Sigmoid colon (tissue), 7 donors: ENCODE results near the gene TAP2. TPM values are rescaled to one million over a fixed set of nuclear protein-coding genes. Genes with fewer than 3 reads are reported as not detected.

Source experiments
- DNase-seq: peaks from one replicate; pipeline ENCODE4 v3.0.0-alpha.2; 2019
- H3K27ac ChIP-seq, 4 donors: fragments of 200-600 bp; sonication (generic); one replicate each; pipeline ENCODE4 v1.5.1; 2016 to 2019; ENCODE audit warnings: mild to moderate bottlenecking in 1 of 4
- H3K27me3 ChIP-seq, 3 donors: fragments of 200-600 bp; sonication (generic); one replicate each; pipeline ENCODE4 v1.5.1; 2019; ENCODE audit warnings: mild to moderate bottlenecking in 1 of 3
- H3K36me3 ChIP-seq, 4 donors: fragments of 200-600 bp; sonication (generic); one replicate each; pipeline ENCODE4 v1.5.1; 2016 to 2019
- H3K4me1 ChIP-seq, 4 donors: fragments of 200-600 bp; sonication (generic); one replicate each; pipeline ENCODE4 v1.5.1; 2017 to 2019
- H3K4me3 ChIP-seq, 4 donors: fragments of 200-600 bp; sonication (generic); one replicate each; pipeline ENCODE4 v1.5.1; 2017 to 2019; ENCODE audit warnings: mild to moderate bottlenecking in 2 of 4, moderate library complexity in 1 of 4
- H3K9me3 ChIP-seq, 4 donors: fragments of 200-600 bp in 3 of 4; sonication (generic) in 3 of 4; one replicate each; pipeline versions ENCODE4 v1.5.1 to v1.6.1; 2013 to 2019
- EP300 ChIP-seq, 4 donors: sonication (generic); formaldehyde crosslinking; IDR thresholded peaks; one replicate each; pipeline ENCODE4 v1.6.1; 2017; ENCODE audit warnings: antibody characterized with exemption in 4 of 4
- POLR2A ChIP-seq, 2 donors: fragments of 450-650 bp; IDR thresholded peaks; one replicate each; pipeline ENCODE4 v1.6.1; 2016; ENCODE audit warnings: antibody characterized with exemption in 2 of 2, mild to moderate bottlenecking in 2 of 2, moderate library complexity in 2 of 2
- POLR2AphosphoS5 ChIP-seq, 4 donors: sonication (generic); formaldehyde crosslinking; IDR thresholded peaks; one replicate each; pipeline ENCODE4 v1.6.1; 2017; ENCODE audit warnings: antibody characterized with exemption in 4 of 4
- WGBS, 2 donors: extraction: QIAGEN DNeasy Blood & Tissue Kit; methylation state at CpG; one replicate each; pipeline ENCODE4 v1.1.7; 2013; 5-methylcytosine and 5-hydroxymethylcytosine counted together
- intact Hi-C: fragments of 100-400 bp; cut with DNase I; formaldehyde crosslinking; loops from one replicate; pipeline ENCODE4 v1.15.1; 2023
- polyA plus RNA-seq, 3 donors: library from polyadenylated mRNA; stranded (reverse); fragments of 200-250 nt; gene quantifications; one replicate each; pipeline ENCODE4 v1.2.3, GENCODE V29; 2013
- total RNA-seq, 4 donors: library from RNA; depleted of rRNA; stranded (reverse); fragments of >200 nt; gene quantifications; one replicate each; pipeline ENCODE4 v1.1.0, GENCODE V29; 2016
- TF ChIP-seq, protein P1 (sequence below), 4 experiments: fragments of 450-650 bp in 3 of 4; fragments of 200-600 bp in 1 of 4; IDR thresholded peaks; one replicate each; pipeline ENCODE4 v1.5.1; 2016 to 2019; ENCODE audit warnings: antibody characterized with exemption in 4 of 4, mild to moderate bottlenecking in 3 of 4, moderate library complexity in 2 of 4
- donor health status: healthy with polysubstance abuse.
- donor health status: Bipolar disorder and iron deficiency.
- donor health status: healthy.

The TAP2 gene
- total and polyA plus RNA-seq, 7 donors, result 2.4 to 54.5 (median 6.1) TPM

DNA sequence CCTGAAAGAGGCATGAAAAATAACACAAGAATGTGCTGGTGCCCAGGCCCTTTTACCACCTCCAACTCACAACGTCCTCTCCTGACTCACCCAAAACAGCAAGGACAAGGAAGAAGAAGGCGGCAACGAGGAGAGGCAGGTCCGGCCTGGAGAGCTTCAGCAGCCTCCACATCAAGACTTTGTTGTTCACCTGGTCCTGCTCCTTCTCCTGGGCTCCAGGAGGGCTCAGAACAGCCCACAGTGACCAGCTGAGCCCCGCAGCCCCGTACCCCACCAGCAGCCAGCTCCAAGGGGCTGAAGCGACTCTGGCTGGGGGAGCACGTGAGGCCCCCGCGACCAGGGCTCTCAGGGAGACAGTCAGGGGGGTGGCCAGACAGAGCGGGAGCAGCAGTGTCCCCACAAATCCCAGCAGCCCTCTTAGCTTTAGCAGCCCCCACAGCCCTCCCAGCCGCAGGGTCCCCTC lies 857 bp downstream of the TAP2 start:
- TF ChIP-seq, protein P1, sequence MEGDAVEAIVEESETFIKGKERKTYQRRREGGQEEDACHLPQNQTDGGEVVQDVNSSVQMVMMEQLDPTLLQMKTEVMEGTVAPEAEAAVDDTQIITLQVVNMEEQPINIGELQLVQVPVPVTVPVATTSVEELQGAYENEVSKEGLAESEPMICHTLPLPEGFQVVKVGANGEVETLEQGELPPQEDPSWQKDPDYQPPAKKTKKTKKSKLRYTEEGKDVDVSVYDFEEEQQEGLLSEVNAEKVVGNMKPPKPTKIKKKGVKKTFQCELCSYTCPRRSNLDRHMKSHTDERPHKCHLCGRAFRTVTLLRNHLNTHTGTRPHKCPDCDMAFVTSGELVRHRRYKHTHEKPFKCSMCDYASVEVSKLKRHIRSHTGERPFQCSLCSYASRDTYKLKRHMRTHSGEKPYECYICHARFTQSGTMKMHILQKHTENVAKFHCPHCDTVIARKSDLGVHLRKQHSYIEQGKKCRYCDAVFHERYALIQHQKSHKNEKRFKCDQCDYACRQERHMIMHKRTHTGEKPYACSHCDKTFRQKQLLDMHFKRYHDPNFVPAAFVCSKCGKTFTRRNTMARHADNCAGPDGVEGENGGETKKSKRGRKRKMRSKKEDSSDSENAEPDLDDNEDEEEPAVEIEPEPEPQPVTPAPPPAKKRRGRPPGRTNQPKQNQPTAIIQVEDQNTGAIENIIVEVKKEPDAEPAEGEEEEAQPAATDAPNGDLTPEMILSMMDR (IDR thresholded peaks at IDR 0.05), result no peak
- no peak for TF ChIP-seq POLR2AphosphoS5 (IDR thresholded peaks at IDR 0.05)
- no peak for TF ChIP-seq POLR2A (IDR thresholded peaks at IDR 0.05)
- no peak for TF ChIP-seq EP300 (IDR thresholded peaks at IDR 0.05)
- DNase-seq, result no peak
- no peaks in the 10 kb centered on the region for H3K27me3 ChIP-seq
- H3K4me3 ChIP-seq, result peak overlapping the region; percentile 56 to 81 (median 64)
- intact Hi-C loops, result loop anchor here (1.0 kb wide), 2 partner anchors 16 to 31 kb away; partner anchors contain the start of gene TAP1
- no peaks in the 10 kb centered on the region for H3K9me3 ChIP-seq
- H3K36me3 ChIP-seq, result peaks cover 0 to 43% (median 4%) of the 10 kb centered on the region in 4 donors
- 31 to 37% methylated on average over 12 of the region's 12 CpGs for WGBS, 2 donors
- H3K4me1 ChIP-seq, result peaks cover 0 to 20% (median 15%) of the 10 kb centered on the region in 4 donors
- peak overlapping the region; percentile 84 to 97 (median 90) for H3K27ac ChIP-seq

DNA sequence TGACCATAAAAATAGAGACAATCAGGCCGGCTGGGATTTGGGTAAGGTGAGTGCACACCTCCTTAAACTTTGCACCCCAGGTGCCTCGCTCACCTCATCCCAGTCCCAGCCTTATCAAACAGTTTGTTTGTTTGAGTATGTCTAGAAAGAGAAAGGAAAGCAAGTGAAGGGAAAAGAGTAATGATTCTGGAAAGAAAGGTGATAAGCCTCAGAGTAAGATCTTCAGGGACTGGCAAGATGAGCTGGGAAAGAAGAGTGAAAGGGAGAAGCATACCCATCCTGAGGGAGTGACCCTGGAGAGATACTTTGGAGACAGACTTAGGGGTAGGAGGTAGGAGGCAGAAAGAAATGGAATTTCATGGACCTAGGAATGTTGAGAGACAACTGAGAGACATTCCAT lies 1.7 kb downstream of the TAP2 start:
- peaks cover 0 to 13% (median 10%) of the 10 kb centered on the region in 4 donors for H3K4me1 ChIP-seq
- intact Hi-C loops, result no loop called here
- H3K36me3 ChIP-seq, result peaks cover 0 to 42% (median 6%) of the 10 kb centered on the region in 4 donors
- no peak overlapping the region for H3K4me3 ChIP-seq
- WGBS, 2 donors, result 55 to 80% methylated on average over 2 of the region's 2 CpGs
- H3K9me3 ChIP-seq, result no peaks in the 10 kb centered on the region
- no peak for TF ChIP-seq POLR2A (IDR thresholded peaks at IDR 0.05)
- TF ChIP-seq, protein P1 (IDR thresholded peaks at IDR 0.05), result no peak
- H3K27me3 ChIP-seq, result no peaks in the 10 kb centered on the region
- H3K27ac ChIP-seq, result peak overlapping the region in 1 of 4 donors; percentile 91
- no peak for DNase-seq

DNA sequence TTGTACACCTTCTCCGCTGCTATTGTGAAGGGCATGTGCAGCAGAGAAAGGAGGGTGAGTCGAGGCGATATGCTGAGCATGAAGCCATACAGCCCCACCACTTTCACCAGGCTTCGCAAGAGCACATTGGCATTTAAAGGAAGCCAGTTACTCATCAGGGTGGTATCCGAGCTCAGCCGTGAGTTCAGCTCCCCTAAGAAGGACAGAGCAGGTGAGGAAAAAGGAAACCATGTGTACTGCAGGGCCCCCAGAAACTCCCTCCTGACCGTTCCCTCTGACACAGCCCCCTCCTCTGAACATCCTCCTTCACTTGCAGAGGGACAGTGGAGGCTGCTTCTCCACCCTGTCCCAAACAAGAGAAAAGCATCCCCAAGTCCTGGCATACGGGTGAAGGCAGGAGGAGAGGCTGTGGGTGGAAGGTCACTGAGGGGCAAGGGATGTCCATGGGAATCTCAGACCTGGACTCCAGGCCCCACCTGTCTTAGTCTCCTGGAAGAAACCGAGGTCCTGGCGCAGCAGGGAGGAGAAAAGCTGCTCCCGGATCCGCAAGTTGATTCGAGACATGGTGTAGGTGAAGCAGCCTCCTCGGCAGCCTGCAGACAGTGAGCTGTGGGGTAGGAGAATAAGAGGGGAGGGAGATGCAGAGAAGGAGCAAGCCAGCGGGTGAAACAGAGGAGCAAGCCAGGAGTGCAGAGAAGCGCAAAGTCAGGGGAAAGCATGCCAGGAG lies 3.2 kb downstream of the TAP2 start:
- no peak overlapping the region for H3K27ac ChIP-seq
- H3K4me1 ChIP-seq, result peaks cover 0 to 12% (median 10%) of the 10 kb centered on the region in 4 donors
- no peaks in the 10 kb centered on the region for H3K27me3 ChIP-seq
- no peak overlapping the region for H3K4me3 ChIP-seq
- WGBS, 2 donors, result 96 to 97% methylated on average over 16 of the region's 16 CpGs
- no peaks in the 10 kb centered on the region for H3K9me3 ChIP-seq
- TF ChIP-seq, protein P1 (IDR thresholded peaks at IDR 0.05), result no peak
- TF ChIP-seq EP300 (IDR thresholded peaks at IDR 0.05) (no peak), POLR2AphosphoS5 (IDR thresholded peaks at IDR 0.05) (no peak), POLR2A (IDR thresholded peaks at IDR 0.05) (no peak)
- intact Hi-C loops, result no loop called here
- H3K36me3 ChIP-seq, result peaks cover 0 to 44% (median 14%) of the 10 kb centered on the region in 4 donors
- DNase-seq, result no peak

DNA sequence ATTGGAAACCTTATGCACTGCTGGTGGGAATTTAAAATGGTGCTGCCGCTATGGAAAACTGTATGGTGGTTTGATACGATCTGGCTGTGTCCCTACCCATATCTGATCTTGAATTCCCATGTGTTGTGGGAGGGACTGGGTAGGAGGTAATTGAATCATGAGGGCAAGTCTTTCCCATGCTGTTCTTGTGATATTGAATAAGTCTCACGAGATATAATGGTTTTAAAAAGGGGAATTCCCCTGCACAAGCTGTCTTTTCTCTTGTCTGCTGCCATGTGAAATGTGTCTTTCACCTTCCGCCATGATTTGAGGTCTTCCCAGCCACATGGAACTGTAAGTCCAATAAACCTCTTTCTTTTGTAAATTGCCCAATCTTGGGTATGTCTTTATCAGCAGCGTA lies 4.9 kb downstream of the TAP2 start:
- intact Hi-C loops, result no loop called here

More for the DNA sequence above, 4.9 kb downstream of the TAP2 start:
- DNase-seq, result no peak
- Histone ChIP-seq H3K9me3 (no peaks in the 10 kb centered on the region), H3K36me3 (peaks cover 0 to 57% (median 26%) of the 10 kb centered on the region in 4 donors), H3K27ac (no peak overlapping the region), H3K27me3 (no peaks in the 10 kb centered on the region), H3K4me3 (no peak overlapping the region), H3K4me1 (peaks cover 0 to 10% (median 9%) of the 10 kb centered on the region in 4 donors)
- TF ChIP-seq POLR2A (IDR thresholded peaks at IDR 0.05) (no peak), POLR2AphosphoS5 (IDR thresholded peaks at IDR 0.05) (no peak), EP300 (IDR thresholded peaks at IDR 0.05) (no peak)
- TF ChIP-seq, protein P1 (IDR thresholded peaks at IDR 0.05), result no peak
- WGBS, 2 donors, result 84 to 92% methylated on average over 5 of the region's 5 CpGs
